ENCODE data around the gene ABCB7. TPM values are rescaled to one million over a fixed set of nuclear protein-coding genes. Genes with fewer than 3 reads are reported as not detected.
"Not testable (repeated sequence)": the region's sequence is repeated elsewhere in the genome, so short reads cannot be mapped to it uniquely, and the experiment has no call there.

ABCB7 gene
- polyA plus RNA-seq, 4 donors: 24.6 to 28.1 (median 26.9) TPM

DNA sequence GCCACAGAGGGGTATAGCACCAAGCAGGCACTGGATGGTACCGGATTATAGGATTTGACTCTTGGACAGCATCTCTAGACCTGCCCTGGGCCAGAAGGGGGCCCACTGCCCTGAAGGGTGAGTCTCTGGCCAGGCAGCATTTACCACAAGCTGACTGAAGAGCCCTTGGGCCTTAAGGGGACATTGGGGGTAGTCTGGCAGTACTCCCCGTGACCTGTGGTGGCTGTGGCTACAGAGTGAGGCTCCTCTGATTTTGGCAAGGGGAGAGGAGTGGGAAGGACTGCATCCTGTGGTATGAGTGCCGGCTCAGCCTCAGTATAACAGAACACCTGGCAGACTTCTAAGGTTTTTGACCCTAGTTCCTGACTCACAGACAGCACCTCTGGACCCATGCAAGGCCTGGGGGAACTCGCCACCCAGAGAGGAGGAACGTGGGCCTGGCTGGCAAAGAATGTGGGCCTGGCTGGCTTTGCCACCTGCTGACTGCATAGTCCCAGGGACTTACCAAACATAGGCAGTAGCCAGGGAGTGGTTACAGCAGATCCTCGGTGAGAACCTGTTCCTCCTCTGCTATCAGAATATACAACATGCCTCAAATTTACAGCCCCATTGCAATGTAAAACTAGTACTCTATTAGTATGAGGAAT is 48.1 kb downstream of the ABCB7 start:
- DNase-seq (ENCODE audit: low read depth in 4 of 4, low spot score in 3 of 4): no peak

DNA sequence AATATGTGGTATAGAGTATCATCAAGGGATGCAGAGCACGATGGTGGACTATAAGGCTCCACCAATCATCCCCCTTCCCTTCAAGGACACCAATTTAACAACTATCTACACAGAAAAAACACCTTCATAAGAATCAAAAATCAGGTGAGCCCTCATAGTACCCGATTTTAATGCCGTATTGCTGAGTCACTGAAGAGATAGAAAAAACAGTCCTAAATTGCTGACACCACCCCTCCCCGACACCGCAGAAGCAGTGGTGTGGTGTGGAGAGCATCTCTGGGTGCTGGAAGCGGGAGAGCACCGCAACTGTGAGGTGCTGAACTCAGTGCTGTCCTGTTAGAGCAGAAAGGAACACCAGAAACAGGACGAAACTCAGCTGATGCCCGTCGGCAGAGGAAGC is 49.3 kb downstream of the ABCB7 start:
- no peak for DNase-seq (ENCODE audit: low read depth in 4 of 4, low spot score in 3 of 4)

DNA sequence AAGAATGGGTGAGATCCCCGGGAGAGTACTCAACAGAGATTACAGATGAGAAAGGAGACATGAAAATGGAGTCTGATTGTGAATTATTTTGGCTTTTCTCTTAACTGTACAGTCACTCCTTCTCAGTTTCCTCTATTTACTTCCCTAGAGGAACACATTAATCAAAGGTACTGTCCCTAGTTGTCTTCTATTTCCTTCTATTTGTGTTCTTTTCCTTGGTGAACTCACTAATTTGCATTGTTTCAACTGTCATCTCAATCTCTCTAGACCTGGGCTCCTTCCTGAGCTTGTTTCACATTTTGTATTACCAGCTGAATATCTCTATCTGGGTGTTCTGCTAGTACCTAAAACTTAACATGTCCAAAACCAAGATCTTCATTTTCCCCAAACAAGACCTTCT is 59.8 kb downstream of the ABCB7 start:
- DNase-seq (ENCODE audit: low read depth in 4 of 4, low spot score in 3 of 4): no peak

DNA sequence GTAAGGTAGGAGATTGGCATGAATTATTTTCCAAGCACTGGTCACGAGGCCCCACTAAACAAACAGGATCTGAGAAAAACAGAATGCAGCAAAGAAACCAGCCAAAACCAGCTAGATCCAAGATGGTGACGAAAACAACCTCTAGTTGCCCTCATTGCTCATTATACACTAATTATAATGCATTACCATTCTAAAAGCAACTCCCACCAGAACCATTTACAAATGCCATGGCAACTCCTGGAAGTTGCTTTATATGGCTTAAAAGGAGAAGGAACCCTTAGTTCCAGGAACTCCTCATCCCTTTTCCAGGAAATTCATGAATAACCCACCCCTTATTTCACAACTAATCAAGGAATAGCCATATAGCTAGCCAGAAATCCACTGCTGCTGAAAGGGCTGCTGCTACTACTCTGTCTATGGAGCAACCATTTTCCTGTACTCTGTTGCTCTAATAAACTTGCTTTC is 69.3 kb downstream of the ABCB7 start:
- DNase-seq (ENCODE audit: low read depth in 4 of 4, low spot score in 3 of 4): no peak

DNA sequence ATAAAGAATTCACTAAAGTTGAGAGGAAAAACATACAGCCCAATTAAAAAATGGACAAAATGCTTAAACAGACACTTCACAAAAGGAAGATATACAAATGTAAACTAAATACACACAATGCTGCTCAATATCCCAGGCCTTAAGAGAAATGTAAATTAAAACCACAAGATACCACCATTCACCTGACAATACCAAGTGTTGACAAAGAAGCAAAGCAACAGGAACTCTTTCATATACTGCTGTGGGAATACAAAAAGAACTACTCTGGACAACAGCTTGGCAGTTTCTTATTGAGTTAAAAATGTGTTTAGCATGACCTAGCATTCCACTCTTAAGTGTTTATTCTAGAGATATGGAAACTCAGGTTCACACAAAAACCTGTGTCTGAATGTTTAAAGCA is 71.3 kb downstream of the ABCB7 start:
- DNase-seq (ENCODE audit: low read depth in 4 of 4, low spot score in 3 of 4): no peak

DNA sequence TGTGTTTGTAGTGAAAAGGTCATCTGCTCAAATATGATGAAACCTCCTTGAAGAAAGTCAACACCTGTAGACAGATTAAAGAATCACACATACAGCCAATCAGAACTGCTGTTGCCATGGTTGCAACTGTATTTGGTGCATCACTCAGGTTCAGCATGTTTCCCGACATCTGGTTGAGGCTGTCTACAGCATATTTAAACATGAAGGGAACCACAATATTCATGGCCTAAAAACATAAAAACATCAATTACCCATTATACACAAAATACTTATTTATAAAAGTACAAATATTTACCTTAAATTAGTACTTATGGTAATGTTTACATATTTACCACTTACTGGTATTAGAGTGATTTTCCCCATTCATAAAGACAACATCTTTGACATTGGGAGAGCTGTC is 79.7 kb downstream of the ABCB7 start:
- no peak for DNase-seq (ENCODE audit: low read depth in 4 of 4, low spot score in 3 of 4)

DNA sequence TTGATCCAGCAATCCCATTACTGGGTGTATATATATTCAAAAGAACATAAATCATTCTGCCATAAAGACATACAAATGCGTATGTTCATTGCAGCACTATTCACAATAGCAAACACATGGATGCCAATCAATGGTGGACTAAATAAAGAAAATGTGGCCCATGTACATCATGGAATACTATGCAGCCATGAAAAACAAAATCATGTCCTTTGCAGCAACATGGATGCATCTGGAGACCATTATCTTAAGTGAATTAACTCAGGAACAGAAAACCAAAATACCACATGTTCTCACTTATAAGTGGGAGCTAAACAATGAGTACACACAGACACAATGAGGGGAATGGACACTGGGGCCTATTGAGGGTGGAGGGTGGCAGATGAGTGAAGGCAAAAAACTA is 81.6 kb downstream of the ABCB7 start:
- DNase-seq (ENCODE audit: low read depth in 4 of 4, low spot score in 3 of 4): no peak

DNA sequence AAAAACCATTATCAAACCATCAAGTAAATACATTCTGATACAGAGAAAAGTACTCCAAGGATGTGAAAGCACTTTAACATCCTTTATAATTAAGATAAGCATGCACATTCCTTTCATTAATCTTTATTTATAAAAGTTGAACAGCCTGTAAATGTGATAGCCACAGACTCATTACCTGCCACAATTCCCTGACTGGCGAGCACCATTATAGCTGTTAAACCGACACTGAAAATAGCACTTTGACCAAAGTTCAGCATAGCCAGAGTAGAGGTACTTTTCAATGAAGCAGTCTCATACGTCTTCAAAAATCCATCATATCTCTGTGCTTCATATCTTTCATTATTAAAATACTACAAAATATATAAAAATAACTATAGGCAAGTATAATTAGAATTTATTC is 84.7 kb downstream of the ABCB7 start:
- DNase-seq (ENCODE audit: low read depth in 4 of 4, low spot score in 3 of 4): no peak

DNA sequence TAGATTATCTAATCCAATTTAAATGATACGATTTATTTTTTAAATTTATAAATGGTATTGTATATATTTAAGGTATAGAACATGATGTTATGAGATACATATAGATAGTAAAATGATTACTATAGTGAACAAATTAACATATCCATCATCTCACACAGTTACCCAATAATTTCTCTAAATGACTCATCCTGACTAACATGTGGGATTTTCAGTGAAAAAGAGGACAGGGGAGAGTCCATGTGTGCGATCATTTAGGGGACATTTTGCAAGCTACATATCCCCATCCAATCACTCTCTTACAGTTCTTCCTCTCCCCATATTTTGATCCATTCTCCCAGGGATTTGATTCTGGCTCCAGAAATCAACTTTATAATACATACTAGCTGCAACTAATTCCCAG is 88.2 kb downstream of the ABCB7 start:
- no peak for DNase-seq (ENCODE audit: low read depth in 4 of 4, low spot score in 3 of 4)

DNA sequence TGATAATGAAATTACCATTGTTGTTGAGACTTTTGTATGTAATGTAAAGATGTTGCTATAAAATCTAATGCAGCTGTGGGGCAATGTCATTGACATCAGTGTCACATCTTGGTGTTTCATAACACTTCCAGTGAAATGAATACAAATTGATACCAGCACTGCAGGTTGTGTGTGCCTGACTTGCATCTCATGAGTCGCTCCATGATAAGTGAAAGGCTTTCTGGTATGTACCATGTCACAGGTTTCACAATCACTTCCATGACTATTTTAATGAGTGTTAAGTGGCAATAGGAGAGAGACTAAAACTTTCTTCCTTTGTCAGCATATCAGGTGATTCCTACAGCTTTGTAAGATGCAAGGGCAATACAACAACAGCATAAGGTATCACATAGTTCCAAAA is 94.4 kb downstream of the ABCB7 start:
- DNase-seq (ENCODE audit: low read depth in 4 of 4, low spot score in 3 of 4): no peak

DNA sequence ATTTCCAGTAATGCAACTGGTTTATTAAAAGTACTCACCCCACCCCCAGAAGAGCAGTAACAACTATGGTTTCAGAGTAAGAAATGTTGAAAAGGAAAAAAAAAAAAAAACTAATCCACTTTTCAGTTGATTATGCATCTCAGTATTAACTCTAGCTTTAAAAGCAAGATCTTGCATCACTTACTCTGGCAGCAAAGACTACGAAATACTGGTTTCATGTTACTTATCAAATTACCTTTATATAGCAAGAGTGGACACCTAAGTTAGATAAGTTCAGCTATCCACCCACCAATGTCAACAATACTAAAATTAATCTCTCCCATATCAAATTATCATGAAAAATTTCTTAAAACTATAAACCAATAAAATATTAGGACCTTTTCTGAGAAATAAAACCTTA is 105.0 kb downstream of the ABCB7 start:
- no peak for DNase-seq (ENCODE audit: low read depth in 4 of 4, low spot score in 3 of 4)

DNA sequence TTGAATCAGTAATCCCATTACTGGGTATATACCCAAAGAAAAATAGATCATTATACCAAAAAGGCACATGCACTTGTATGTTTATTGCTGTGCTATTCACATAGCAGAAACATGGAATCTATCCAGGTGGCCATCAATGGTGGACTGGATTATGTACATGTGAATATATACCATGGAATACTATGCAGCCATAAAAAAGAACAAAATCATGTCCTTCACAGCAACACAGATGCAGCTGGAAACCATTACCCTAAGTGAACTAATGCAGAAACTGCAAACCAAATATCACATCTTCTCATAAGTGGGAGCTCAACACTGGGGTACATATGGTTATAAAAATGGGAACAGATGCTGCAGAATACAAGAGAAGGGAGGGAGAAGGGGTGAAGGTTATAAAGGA is 110.7 kb downstream of the ABCB7 start:
- DNase-seq (ENCODE audit: low read depth in 4 of 4, low spot score in 3 of 4): no peak

DNA sequence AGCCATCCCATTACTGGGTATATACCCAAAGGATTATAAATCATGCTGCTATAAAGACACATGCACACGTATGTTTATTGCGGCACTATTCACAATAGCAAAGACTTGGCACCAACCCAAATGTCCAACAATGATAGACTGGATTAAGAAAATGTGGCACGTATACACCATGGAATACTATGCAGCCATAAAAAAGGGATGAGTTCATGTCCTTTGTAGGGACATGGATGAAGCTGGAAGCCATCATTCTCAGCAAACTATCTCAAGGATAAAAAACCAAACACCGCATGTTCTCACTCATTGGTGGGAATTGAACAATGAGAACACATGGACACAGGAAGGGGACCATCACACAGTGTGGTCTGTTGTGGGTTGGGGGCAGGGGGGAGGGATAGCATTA is 111.9 kb downstream of the ABCB7 start:
- DNase-seq (ENCODE audit: low read depth in 4 of 4, low spot score in 3 of 4): not testable (repeated sequence)

DNA sequence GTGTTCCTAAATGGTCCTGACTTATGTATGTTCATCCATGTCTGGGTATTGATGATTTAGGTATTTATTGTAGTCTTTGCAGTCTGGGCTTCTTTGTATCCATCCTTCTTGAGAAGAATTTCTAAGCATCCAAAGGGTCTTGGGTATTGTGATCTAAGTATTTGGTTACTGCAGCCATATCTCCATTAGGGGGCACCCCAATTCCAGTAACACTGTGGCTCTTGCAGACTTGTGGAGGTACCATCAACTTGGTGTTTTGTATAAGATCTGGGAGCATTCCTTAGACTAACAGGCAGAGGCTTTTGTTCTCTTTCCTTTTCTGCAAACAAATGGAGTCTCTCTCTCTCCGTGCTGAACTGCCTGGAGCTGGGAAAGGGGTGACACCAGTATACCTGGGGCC is 117.2 kb downstream of the ABCB7 start:
- DNase-seq (ENCODE audit: low read depth in 4 of 4, low spot score in 3 of 4): no peak

Other genes with a start within 250 kb of the ABCB7 start
- gene NEXMIF, start 230.8 kb downstream of the ABCB7 start, polyA plus RNA-seq (ENCODE audit: insufficient read length in 4 of 4): 1 to 10 TPM; 2.4 to 3.9 (median 2.7) TPM
- gene UPRT, start 117.8 kb upstream of the ABCB7 start, polyA plus RNA-seq (ENCODE audit: insufficient read length in 4 of 4): 10 to 100 TPM; 15.3 to 20.9 (median 20.7) TPM